Activated T-cell treated with anti-CD3 and anti-CD28 coated beads for 1 hour (primary cell): ENCODE measurements around the gene RNF144B.
"Not testable (repeated sequence)": the region's sequence is repeated elsewhere in the genome, so short reads cannot be mapped to it uniquely, and the experiment has no call there.

Source experiments
- DNase-seq: peaks from one replicate; pipeline ENCODE4 v3.0.0-alpha.2; 2020; ENCODE audit warnings: low read depth

RNF144B gene

GRCh38 chr6:18387061-18387721 is at the start of gene RNF144B:
RNF144B (plus strand) TSS chr6:18387350; CDS start chr6:18399535, 12,185 bp downstream.
- peak; percentile 52 for DNase-seq

DNA sequence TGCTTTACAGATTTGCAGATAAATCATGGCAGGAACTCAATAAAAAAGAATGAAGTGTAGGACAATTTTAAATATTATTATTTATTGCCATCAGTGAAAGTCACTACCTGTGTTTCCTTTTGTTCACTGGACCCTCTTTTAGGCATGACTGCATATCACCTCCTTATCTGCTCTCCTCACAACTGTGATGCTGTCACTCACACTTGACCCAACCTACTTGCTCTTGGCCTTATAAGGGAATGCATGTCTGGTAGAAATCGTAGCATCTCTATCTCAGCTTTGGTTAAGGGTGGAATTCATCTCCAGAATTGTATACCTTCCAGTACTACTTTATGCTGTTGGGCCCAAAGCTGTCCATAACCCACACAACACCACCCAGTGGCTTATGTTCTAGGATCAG is 47.6 kb upstream of the RNF144B start:
- no peak for DNase-seq

GRCh38 chr6:18340781-18341551 is 46.2 kb upstream of the RNF144B start:
- no peak for DNase-seq

DNA sequence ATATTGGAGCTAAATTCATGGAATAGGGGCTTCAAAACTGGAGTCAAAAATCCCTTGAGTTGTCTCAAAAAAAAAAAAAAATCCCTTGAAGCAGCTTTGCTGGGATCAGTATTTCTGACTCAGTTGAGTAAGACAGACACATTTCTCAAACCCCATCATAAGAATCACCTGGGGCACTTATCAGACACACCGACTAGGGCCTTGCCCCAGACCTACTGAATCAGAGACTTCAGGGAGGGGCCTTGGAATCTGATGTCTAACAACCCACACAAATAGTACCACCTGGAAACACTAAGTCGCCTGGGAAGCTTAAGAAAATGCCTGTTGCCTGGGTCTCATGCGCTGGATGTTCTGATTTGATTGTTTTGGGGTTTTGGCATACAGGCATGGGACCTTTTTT is 44.9 kb upstream of the RNF144B start:
- DNase-seq = no peak

GRCh38 chr6:18343741-18344140 is 43.4 kb upstream of the RNF144B start:
- DNase-seq = no peak

GRCh38 chr6:18347021-18347577 is 40.1 kb upstream of the RNF144B start:
- no peak for DNase-seq

GRCh38 chr6:18347866-18348265 is 39.3 kb upstream of the RNF144B start:
- DNase-seq = no peak

DNA sequence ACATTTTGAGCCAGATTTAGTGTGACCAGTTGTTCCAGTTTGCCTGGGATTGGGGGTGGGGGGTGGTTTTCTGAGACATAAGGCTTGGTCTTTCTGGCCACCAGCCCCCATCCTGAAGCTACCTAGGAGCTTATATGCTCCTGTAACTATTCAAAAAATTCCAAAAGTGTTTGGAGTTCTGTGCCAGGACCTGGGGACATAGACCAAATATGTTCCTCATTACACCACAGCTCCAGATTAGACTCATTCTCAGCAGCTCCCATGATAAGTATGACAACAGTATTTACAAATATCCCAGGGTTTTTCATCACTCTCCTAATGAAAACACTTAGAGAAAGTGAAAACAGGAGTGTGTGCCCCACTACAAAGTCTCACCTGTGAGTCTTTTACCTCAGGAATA is 37.8 kb upstream of the RNF144B start:
- no peak for DNase-seq

- DNase-seq = no peak
Observed at GRCh38 chr6:18350271-18350670, 36.9 kb upstream of the RNF144B start.

- no peak for DNase-seq
Observed at GRCh38 chr6:18350712-18351111, 36.4 kb upstream of the RNF144B start.

DNA sequence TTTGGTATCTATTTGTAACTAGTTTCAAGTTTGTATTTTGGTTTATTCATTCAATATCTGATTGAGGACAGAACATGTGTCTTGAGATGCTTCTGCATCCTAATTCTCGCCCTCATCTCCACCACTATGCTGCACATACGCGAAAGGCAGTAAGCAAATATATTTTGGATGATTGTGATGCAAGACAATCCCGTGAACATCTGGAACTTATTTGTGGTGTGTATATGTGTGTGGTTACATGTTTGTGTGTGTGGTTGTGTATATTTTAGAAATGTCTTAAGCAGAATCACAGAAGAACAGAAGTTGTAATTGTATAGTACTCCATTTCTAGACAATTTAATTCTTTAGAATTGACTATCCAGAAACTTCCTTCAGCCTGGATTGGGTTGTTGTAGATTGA is 35.1 kb upstream of the RNF144B start:
- no peak for DNase-seq

DNA sequence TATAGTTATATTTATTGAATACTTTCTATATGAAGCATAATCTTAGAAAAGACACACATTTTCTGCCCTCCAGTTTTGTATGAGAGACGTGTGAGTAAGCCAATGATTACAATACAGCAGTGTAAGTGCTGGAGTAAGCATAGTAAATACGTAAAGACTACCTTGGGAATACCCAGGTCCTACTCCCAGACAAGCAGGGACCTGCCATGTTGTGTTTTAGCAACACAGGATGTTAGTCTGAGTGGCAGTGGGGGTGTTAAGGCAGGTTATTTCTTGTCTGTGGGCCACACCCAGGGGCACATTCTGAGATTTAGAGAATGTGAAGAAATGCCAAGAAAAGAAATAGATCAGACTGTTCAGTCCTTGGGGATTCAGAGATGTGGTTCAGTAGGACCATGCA is 34.3 kb upstream of the RNF144B start:
- DNase-seq = no peak

- DNase-seq = no peak
Observed at GRCh38 chr6:18353251-18353650, 33.9 kb upstream of the RNF144B start.

DNA sequence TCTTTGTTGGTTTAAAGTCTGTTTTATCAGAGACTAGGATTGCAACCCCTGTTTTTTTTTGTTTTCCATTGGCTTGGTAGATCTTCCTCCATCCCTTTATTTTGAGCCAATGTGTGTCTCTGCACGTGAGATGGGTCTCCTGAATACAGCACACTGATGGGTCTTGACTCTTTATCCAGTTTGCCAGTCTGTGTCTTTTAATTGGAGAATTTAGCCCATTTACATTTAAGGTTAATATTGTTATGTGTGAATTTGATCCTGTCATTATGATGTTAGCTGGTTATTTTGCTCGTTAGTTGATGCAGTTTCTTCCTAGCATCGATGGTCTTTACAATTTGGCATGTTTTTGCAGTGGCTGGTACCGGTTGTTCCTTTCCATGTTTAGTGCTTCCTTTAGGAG is 29.6 kb upstream of the RNF144B start:
- DNase-seq = not testable (repeated sequence)

DNA sequence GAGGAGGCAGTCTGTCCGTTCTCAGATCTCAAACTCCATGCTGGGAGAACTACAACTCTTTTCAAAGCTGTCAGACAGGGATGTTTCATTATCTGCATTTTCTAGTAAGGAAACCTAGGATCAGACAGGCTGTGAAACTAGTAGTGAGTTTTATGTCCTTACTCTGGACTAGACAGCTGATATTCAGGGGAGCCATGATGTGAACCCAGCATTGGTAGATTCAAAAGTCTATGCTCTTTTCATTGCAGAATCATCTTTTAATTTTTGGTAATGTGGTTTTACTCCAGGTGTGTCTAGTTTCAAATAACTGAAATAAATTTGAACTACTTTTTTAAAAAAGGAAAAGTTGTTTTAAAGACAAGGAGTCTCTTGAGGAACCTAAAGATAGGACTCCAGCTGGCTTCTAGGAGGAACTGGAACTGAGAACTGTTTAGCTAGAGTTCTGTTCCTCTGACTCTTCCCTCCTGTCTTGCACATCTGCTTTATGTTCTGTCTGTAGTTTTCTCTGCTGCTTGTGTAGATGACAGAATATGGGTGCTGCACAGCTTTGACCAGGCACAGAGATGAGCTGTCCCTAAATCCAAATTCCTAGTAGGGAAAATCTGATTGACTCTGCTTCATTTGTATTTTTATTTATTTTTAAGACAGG is 27.8 kb upstream of the RNF144B start:
- DNase-seq = no peak

- no peak for DNase-seq
Observed at GRCh38 chr6:18360188-18360587, 27.0 kb upstream of the RNF144B start.

- no peak for DNase-seq
Observed at GRCh38 chr6:18362058-18362561, 25.0 kb upstream of the RNF144B start.

DNA sequence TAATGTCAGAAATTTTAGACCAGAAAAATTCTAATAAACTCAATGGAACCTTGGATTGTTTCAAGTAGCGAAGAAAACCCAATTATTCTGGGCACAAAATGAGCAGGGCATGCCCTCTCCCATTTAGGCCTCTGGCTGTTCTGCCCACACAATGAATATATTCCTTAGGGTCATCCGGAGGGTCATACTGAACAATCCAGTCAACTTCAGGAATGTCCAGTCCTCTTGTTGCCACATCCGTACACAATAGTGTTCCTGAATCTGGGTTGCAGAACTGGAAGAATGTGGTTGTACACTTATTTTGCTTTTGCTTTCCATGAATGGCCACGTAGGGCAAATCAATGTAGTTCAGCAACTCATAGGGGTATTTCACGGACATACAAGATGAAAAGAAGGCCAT is 23.4 kb upstream of the RNF144B start:
- no peak for DNase-seq

DNA sequence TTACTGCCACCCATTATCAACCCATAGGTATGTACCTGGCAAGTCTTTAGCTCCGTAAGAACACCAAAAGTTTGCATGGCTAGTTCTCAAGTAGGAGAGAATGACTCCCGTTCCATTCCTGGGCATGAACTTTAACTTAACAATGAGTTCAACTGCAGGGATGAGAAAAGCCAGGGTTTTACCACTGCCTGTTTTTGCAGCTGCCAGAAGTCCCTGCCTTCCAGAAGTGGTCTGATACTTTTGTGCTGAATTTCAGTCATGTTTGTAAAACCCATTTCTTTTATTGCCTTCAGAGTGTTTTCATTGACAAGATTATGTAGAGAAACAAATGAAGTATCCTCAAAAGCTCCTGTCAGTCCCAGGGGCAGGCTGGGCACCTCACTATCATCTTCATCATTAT is 22.6 kb upstream of the RNF144B start:
- DNase-seq = not testable (repeated sequence)

GRCh38 chr6:18367371-18367770 is 19.8 kb upstream of the RNF144B start:
- DNase-seq = no peak

GRCh38 chr6:18368277-18369105 is 18.7 kb upstream of the RNF144B start:
- no peak for DNase-seq

DNA sequence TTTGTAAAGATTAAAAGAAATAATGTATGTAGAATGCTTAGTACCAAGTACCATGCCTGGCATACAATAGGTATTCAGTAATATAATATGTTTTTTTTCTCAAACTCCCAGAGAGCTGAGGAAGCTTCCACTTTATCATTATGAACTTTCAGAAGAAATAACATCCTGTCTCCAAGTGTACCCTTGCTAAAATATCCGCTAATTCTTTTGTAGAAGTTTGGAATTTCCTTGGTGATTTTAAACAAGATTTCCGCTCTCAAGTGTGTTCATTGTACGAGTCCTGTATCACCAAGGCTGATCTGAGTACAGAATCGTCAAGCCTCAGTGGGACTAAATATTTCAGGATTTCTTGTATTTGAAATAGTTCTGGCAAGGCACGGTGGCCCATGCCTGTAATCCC is 16.1 kb upstream of the RNF144B start:
- no peak for DNase-seq
